Transverse colon (tissue), 4 donors: ENCODE data around the gene COMMD1.

Source experiments
- CTCF ChIP-seq, 5 experiments: fragments of 200-600 bp in 3 of 5; fragments of 450-650 bp in 2 of 5; sonication (generic) in 3 of 5; IDR thresholded peaks; 1 replicate in 2 of 5; 2 replicates in 3 of 5; pipeline ENCODE4 v1.5.1; 2016 to 2017; ENCODE audit warnings: antibody characterized with exemption in 5 of 5, inconsistent platforms in 3 of 5, mild to moderate bottlenecking in 2 of 5, moderate library complexity in 1 of 5
- EP300 ChIP-seq: sonication (generic); formaldehyde crosslinking; IDR thresholded peaks from one replicate; pipeline ENCODE4 v1.6.1; 2017; ENCODE audit warnings: antibody characterized with exemption, low read depth
- POLR2A ChIP-seq: fragments of 450-650 bp; IDR thresholded peaks from one replicate; pipeline ENCODE4 v1.6.1; 2016; ENCODE audit warnings: antibody characterized with exemption, mild to moderate bottlenecking, moderate library complexity
- POLR2AphosphoS5 ChIP-seq, 3 donors: sonication (generic); formaldehyde crosslinking; IDR thresholded peaks; one replicate each; pipeline ENCODE4 v1.6.1; 2016; ENCODE audit warnings: antibody characterized with exemption in 3 of 3

GRCh38 chr2:61994531-61994930, 89.1 kb downstream of the COMMD1 start:
- TF ChIP-seq EP300: no peak
- no peak for TF ChIP-seq CTCF (IDR thresholded peaks at IDR 0.05)
- no peak for TF ChIP-seq POLR2A
- no peak for TF ChIP-seq POLR2AphosphoS5 (IDR thresholded peaks at IDR 0.05)
